Activated CD4-positive, alpha-beta T cell treated with anti-CD3 and anti-CD28 coated beads, Interleukin-2, amount 50 U/mL, for 16 hours (primary cell): Measurements from ENCODE around the gene HBS1L.

Experiments
- DNase-seq: peaks from one replicate; pipeline ENCODE4 v3.0.0-alpha.2; 2020

HBS1L gene

DNA sequence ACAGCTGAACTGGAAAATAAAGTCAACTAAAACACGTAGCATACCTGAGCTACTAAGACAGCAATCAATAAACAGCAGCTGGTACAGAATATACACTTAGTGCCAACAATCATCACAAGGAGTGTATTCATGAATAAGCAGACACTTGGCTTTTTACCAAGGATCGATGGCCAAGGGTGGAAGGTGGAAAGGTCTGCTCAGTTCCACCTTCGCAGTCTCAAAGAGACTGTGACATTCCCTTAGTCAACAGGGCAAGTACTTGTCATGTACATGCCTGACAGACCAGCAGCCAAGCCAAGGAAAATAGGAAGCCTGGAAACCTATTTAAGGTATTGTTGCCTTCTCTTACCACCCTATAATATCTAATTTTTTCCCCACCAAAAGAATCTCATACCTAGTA is 21.4 kb downstream of the HBS1L start:
- no peak for DNase-seq

GRCh38 chr6:135030532-135031178 is 24.0 kb downstream of the HBS1L start:
- DNase-seq: peak; percentile 78

GRCh38 chr6:135030056-135030473 is 24.6 kb downstream of the HBS1L start:
- DNase-seq: peak; percentile 86

DNA sequence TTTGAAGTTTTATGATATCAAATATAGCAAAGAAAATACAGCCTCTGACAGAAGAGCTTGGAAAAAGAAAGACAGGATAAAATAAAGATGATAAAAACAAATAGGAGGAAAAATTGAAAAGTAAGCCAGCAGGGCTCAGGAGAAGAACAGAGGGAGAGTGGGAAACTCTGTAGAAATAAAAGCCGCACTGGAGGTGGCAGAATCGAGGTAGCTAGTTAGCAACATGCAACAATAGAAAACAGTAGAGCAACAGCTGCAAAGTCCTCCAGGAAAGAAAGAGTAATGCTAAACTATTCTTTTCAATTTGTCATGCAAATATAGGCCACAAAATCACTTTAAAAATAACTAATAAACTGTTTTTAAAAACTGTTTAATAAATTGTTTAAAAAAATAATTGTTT is 28.8 kb downstream of the HBS1L start:
- DNase-seq: no peak

- DNase-seq: no peak
These were observed 29.4 kb downstream of the HBS1L start for GRCh38 chr6:135025175-135025574.

DNA sequence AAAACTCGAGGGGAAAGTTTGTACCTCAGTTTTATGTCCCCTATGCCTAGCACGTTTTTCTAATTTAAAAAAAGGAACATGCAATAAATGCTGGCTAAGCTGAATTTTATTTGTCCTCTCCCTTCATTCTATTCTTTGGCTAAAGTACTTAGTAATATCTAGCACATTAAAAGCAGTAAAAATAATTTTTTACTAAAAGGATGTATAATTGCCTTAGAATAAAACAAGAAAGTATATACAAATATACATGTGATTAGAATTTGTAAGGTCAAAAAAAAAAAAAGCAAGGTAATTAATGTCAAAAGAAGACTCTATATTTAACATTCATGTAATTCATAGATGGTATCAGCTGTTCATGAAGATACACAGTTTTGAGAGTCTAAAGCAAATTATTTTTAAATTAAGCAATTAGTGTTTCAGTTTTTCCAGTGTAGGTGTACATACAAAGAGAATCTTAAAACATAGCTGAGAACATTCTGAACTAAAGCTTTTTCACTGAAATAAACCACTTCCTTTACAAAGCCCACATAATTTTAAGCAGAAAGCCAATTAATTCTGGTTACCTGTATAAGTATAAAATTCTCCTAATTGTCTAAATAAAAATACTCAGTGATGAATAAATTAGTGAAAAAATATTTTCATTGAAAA is 32.4 kb downstream of the HBS1L start:
- no peak for DNase-seq

DNA sequence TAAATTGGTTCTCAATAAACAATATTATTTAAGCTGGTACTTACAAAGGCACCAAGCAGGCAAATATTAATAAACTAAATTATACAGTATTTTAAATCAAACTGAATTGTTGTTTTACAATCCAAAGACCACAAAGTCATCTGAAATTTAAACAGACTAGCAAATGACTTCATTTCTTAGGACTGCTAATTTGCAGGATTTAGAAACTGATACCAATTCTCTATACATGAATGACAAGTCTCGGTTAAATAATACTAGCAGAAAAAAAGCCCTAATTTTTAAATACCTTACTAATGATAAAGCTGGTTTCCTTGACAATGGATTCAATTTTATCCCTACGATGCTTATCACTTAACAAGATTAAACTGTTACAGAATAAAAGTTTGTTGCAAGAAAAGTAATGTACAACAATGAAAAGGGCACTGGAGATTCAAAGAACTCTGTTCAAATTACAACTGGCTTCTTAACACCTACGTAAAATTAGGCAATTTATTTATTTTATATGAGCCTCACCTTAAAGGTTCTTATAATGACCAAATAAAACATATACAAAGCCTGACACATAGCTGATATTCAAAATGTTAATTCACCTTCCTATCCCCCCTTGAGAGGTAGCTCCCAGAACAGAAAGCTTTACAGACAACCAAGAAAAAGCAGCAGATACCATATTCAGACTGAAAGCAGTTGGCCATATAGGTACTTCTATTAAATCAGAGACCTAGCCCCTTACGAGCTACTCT is 33.1 kb downstream of the HBS1L start:
- DNase-seq: peak; percentile 45

DNA sequence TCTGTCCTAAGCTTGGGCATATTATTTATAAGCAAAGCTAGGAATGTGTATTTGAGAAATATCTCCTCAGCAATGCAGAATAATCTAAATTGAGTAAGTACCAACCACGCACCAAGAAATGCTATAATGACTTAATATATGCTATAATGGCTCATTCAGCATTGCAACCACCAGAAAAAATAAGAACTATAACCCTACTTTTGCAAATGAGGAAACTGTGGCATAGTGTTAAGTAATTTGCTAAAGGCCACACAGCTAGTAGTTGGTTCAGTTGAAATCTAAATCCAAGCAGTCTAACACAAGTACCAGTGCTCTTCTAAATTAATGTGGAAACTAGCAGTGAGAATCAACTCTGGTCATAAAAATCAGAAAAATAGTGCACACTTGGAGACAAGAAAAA is 35.7 kb downstream of the HBS1L start:
- no peak for DNase-seq

DNA sequence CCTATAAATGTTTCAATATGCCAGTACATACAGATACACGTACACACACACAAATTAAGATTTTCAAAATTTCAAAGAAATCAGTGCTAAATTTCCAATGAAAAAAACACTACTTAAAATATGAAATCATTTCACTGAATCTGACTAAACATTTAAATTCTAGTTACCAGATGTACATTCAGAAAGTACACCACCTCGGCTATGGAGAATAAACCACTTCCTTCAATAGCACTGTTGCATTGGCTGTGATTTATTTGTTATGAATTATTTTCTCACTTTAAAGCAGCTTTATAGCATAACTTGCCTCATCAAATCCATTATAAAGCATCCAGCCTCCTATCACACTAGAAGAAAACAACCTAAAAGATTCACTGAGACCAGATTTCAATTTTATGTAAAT is 36.6 kb downstream of the HBS1L start:
- peak; percentile 53 for DNase-seq

DNA sequence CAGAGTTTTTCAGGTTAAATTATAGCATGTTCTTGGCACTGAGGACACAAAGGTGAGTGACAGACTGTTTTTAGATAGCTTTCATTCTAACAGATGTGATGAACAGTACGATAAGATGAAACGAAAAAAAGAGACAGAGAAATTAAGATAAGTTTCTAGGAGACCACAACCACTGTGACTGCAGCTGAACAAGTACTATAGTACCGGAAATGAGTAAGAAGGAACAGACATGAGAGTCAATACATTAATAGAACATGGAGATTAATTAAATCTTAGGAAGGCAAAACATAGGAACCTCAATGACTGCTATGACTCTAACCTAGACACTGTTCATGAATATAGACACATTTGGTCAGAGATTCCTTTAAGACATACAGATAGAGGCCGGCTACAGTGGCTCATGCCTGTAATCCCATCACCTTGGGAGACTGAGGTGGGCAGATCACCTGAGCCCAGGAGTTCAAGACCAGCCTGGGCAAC is 40.2 kb downstream of the HBS1L start:
- DNase-seq: peak; percentile 86

DNA sequence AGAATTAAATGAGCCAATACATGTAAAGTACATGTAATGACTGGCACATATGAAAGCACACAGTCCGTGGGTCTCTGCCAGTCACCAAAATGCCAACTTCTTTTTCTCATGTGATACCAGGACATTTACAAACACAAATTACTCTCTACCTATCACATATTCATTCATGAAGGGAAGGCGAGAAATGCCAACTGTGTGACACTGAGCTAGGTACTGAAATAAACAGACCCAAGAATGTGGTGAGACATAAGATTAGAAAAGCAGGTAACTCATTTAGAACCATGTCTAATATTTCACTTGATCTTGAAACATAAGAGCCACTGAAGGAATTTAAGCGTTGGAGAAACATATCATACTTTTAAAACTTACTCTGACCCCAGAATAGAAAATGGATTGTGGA is 41.4 kb downstream of the HBS1L start:
- peak; percentile 50 for DNase-seq

- no peak for DNase-seq
These were observed 41.9 kb downstream of the HBS1L start for GRCh38 chr6:135012764-135013163.

DNA sequence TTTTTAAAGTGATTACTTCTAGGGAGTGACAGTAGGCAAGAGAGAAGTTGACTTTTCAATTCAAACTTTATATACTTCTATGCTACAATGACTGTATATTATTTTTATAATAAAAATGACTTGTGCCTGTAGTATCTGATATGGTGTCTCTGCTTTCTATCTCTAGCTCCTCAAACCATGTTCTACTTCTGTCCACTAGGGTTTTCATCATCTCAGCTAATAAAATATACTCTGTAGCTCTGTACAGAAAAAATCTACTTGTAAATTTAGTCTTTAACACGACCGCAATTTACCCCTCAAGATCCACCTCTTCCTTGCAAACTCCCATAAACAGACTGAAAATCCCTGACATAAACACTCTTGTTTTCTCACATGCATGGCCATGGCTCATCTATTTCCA is 42.3 kb downstream of the HBS1L start:
- DNase-seq: no peak

DNA sequence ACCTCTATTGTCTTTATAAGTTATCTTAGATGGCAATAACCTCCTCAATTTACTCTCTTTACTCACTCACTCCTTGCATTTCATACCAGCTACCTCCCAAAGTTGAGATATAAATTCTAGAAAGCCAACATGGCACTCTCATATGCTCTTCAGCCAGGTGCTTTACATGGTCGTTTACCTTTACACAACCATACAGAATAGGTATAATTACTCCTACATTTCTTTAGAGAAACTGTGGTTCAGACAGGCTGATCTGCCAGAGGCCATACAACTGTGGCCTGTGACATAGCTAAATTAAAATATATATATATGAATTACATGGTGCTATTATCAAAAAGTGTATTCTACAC is 45.7 kb downstream of the HBS1L start:
- DNase-seq: no peak

- DNase-seq: peak; percentile 79
These were observed 46.3 kb downstream of the HBS1L start for GRCh38 chr6:135008072-135008940.

GRCh38 chr6:135006386-135006914 is 48.2 kb downstream of the HBS1L start:
- no peak for DNase-seq

- DNase-seq: no peak
These were observed 50.2 kb downstream of the HBS1L start for GRCh38 chr6:135004399-135004798.

DNA sequence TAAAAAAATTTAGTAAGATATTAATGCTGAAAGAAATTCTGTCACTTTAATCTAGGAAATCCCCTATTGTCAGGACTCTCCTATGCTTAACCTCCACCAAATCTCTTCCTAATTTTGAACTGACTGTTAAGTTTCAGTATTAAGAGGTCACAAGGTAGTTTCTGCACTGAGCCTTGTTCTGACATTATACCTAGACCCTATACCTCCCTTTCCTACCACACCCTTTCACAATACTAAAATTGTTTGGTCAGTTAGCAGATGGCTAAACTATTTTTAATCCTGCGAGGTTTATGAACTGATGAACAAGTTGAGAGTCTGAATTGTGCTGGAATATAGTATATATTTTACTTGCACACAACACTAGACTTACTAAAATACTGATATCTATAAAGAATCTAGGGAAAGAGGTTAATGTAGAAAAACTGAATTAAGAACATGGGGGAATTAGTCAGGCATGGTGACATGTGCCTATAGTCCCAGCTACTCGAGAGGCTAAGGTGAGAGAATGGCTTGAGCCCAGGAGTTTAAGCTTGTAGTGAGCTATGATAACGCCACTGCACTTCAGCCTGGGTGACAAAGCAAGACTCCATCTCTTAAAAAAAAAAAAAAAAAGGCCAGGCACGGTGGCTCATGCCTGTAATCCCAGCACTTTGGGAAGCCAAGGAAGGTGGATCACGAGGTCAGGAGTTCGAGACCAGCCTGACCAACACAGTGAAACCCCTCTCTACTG is 51.5 kb downstream of the HBS1L start:
- peak; percentile 71 for DNase-seq

- DNase-seq: no peak
These were observed 52.3 kb downstream of the HBS1L start for GRCh38 chr6:135002229-135002844.

DNA sequence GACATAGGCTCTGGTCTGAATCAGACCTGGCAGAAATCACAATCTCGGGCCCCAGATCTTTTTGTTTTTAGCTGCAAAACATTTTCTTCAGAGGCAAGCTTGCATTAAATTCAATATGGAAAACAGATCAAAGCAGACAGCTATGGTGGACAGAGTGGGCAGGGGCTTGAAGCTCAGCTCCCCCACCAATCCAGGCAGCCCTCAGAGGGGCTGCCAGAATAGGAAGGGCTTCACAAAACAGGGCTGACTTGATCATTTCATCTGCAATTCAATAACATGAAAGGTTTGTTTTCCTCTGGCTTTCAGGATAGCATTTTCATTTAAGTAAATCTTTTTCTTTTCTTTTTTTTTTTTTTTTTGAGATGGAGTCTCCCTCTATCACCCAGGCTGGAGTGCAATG is 55.5 kb downstream of the HBS1L start:
- no peak for DNase-seq

DNA sequence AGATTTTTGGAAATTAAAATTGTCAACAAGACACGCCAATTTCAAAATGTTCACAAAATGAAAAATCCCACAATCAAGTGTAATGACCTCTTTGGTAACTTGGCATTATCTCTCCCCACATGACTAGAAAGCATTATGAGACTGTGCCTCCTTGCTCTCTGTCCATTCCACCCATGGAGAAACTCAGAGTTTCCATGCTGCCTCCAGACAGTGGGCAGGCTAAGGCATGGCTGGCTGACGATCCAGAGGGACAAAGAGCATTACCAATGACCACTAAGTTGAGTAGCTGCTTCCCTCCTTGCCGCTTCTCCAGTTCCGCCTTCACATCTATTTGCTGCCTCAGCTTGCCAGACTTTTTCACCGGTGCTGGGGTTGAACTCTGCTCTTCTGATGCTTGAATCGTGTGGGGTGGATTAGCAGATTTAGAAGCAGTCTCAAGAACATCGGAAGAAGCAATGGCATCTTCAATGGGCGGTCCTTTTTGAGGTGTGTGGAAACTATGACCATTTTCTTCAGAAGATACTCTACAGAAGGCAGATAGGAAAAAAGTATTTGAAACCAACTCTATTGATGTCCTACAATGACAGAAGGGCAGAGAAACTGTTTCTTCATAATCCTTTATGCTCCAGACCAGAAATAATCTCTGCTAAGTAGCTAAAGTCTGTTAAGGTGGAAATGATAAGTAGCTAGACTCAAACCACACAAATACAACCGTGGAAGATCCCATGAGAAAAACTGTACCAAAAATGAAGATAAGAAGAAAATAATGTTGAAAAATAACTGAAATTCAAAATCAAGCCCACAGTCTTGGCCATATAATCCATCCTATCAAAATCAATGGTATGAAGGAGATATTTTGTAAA is 57.3 kb downstream of the HBS1L start:
- no peak for DNase-seq
